ENCODE measurements around the gene PRKG1.
"Not testable (repeated sequence)": the region's sequence is repeated elsewhere in the genome, so short reads cannot be mapped to it uniquely, and the experiment has no call there.

Gene PRKG1

DNA sequence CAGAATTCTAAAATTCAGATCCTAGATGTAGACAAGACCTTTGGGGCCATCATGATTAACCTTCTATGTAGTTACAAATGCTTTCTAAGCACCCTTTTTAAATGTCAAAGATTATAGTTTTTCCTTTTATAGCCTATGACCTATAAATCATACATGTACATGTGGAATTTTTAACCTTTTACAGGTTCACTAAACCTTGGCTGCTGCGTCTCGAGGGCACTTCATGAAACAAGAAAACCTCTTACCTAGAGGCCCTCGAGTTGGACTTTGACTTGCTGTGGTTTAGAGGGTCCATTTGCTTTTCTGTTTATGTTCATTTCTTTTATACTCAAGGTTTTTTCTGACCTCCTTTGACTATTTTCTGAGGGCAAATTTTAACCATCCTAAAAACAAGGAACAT, 323.0 kb downstream of the PRKG1 start:
- DNase-seq: no peak

DNA sequence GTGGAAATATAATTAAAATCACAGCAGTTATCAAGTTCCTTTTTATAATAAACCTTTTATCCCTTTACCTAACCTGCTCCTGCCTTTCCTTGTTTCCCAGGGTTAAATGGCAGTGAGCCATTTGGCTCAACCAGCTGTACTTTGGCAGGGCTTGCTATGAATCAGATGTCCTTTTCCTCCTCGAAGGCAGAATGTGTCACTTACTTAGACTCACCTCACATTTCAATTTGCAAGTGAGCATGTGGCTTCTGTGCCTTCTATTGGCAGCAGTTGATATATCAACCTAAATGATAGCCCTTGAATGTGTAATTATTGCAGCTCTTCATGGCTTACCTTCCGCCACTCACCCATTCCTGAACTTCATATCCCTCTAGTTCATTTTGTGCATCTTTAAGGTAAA, 323.4 kb downstream of the PRKG1 start:
- no peak for DNase-seq

DNA sequence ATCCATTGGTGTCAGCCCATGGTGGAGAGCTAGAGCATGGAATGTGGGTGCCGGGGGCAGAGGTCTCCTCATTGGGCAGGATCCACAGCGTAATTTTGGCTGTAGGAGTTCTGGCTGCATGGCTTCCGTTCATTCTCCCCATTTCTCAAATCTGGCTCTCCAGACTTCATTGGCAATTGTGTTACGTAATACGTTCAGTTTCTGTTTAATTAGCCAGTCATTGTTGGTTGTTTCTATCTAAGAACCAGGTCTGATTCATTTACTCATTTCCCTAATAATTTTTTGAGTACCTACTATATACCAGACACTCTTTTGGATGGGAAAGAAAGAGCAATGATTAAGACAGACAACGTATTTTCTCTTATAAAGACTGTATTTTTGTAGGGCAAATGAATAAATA, 325.6 kb downstream of the PRKG1 start:
- no peak for DNase-seq

DNA sequence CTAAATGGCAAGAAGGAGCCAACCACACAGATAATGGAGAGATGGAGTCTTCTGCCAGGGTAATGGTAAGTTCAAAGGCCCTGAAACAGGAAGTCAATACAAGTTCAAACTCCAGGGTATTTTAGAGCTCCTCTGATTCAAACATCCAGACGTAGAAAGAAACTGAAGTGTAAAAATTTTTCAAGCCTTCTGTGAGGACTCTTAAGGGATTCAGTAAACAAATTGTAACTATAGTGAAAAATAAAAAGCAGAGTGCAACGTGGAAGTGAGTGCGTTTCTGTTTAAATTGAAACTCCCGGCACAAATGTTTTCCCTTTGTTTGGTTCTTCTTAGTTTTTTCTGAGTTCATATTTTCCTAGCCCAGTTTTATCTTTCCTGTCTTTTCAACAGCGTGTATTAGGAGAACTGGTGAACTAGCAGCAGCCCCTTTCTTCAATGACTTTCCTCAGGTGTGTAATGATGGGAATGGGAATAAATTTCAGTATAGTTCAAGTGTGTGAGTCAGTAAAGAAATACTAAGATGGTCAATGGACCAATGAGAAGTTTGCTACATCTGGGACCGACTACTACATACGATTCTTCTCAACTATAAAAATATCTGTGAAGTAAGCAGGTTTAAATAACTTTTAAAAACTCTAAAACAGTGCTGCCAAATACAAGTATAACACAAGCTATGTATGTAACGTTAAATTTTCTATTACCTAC, 326.3 kb downstream of the PRKG1 start:
- no peak for DNase-seq

DNA sequence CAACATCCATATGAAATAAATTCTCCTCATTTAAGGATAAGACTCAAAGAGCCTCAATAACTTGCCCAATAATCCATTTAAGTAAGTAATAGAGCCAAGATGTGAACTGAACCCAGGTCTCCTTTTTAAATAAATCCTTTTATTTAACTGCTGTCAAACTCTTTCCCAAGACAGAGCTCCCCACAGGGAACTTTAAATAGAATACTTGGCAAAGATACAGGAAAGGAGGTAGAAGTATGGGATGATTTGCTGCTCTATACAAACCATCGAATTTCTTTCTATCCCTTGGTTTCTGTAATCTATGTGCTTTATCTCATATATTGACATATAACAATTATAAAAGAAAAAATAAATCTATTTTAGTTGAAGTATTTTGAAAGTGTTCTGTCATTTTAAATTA, 329.2 kb downstream of the PRKG1 start:
- DNase-seq: no peak

DNA sequence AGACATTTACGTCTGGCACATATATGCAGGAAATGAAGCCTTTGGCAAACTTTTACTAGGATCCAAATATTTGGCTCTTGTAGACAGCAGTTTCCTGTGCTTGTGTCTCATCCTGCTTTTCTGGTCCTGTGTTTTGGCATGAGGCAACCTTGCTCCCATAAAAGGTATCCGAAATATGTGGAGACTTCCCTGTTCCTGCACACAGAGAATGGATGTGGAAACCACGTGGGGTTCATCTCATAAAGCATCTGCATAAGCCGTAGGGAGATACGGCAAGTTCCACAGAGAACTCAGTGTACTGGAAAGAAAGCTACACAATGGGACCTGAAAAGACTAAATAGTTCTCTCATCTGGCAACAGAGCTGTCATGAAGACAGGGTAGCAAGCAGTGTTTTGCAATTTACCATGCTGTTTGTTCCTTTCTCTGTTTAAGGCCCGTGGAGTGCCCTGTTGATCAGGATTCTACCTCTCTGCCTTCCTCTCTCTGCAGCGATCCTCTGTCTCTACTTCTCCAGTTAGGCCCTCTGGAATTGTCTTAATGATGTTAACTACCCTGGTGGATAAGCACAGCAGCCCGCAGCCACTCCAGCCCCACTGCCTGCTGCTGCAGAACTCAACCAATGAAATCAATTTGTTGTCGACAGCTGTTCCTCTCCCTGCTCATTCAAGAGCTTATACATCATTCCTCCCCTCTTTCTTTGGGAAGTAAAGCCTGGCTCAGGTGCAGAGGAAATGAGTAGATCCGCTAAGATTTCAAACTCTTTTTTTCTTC, 331.5 kb downstream of the PRKG1 start:
- no peak for DNase-seq

DNA sequence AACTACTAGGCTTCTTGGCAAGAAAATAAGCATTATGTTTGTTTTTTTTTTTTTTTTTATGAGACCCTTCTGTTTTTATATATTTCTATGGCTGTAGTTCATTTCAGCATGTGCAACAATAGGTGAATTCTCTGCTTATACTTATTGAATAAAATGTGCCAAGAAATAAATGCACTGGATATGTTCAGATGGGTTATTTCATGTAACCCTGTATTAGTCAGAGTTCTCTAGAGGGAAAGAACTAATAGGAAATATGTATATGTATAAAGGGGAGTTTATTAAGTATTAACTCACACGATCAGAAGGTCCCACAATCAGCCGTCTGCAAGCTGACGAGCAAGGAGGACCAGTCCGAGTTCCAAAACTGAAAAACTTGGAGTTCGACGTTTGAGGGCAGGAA, 332.3 kb downstream of the PRKG1 start:
- no peak for DNase-seq

DNA sequence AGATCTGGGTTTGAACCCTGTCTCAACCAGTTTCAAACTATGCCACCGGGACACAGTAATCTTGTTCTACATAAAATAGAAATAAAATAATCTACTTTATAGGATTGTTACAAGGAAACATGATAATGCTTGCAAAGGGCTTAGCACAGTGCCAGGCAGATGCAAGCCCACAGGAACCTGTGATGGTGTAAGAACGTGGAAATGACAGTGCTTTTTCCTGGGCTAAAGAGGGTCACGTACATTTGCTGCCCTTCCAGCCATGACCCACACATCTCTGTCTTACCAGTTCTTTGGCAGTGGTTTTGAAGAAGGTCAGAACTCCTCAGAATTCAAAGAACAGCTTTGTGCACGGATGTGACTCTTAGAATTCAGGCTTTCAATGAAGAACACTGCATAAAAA, 342.2 kb downstream of the PRKG1 start:
- no peak for DNase-seq

DNA sequence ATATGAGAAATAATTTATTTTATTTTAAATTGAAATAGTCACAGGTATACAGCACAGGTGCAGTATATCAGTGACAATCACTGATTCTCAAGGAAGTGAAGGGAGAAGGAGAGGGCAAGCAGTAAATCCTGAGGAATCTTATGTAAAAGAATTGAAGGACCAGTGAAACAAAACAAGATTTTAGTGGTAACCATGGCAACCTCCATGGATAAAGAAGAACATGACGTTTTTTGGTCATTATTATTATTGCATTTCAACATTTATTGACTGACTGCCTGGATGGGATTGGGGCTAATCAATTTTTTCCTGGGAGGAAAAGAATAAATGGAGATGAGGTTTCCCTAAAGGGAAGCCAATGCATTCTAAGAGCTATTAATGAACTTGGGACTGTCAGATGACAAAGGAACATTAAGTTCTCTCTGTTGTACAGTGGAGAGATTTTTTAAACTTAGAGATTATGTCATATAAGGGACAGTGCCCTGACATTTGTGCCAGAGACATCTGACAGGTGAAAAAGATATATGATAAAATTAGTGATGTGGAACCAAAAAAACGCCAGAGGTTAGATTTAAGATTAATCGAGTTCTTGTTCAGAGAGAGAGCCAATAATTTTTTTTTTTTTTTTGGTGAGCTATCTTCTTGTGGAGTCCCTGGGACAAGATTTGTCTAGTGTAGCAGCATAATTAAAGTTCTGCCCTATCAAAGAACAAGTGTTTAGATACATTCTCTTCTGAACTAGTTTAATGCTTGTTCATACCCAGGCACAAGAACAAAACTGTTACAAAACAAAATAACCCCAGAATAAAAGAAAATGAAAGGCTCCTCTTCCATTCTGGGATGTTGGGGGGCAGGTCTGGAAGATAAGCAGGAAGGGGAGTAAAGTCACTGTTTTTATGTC, 345.2 kb downstream of the PRKG1 start:
- DNase-seq: no peak

DNA sequence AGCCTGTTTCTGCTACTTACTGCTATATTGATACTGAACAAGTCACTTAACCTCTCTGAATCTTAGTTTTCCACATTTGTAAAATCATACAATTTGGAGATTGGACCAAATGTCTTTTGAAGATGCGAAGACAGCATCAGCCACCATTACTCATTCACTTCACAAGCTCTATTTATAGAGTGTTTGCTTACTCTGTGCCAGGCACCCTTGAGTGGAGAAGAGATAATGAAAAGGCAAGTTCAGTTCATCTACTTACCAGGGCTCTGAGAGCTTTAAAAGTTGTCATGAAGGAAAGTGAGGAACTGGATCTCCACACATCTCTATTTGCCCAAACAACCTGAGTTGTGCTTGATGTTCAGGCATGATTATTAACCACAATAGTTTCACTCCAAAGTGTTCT, 347.6 kb downstream of the PRKG1 start:
- no peak for DNase-seq

DNA sequence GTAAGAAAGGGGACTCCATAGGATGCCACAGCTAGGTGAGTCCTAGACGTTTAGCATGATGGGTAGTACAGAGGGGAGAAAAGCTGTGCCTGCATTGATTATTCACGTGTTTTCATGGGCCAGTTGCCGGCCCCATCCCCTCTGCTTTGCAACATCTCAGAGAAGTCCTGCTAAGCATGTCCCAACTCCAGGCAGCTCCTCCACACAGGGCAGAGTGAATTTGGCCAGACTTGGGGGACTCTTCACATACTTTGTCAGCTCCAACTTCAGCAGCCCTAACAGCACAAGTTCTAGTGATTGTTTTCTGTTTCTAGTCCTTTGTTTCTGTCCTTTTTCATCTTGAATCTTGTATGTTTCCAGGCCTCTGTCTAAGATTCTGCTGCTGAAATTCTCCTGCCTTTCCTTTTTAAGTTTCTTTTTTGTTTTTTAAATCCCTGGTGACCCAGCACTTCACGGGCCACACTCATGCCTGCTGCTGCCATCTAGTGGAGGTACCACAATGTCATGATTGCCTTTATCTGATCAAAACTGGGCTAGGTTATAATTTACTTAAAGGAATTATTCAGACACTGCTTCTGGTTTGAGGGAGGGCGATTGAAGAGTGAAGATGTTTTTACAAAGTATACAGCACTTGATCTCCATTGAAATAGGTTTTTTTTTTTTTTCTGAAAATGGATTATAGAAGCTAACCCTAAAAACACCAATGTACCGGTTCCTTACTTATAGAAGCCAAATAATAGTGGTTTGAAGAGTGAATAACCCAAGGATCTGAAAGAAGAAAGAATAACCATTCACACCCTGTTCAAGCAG, 348.2 kb downstream of the PRKG1 start:
- DNase-seq: peak; percentile 53

DNA sequence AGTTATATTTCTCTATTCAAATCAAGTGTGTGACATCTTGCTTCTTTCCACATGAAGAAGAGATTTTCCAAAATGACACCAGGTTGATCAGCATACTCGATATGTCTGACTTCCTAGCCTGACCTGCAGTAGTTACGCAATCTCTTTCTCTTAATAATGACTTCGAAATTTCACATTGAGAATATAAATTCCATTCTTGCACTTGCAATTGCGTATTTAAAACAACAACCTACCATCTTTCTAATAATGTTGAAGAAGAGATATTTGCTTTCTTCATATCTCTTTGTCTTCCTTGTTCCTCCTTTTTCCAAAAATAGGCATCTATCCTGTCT, 348.8 kb downstream of the PRKG1 start:
- DNase-seq: no peak

DNA sequence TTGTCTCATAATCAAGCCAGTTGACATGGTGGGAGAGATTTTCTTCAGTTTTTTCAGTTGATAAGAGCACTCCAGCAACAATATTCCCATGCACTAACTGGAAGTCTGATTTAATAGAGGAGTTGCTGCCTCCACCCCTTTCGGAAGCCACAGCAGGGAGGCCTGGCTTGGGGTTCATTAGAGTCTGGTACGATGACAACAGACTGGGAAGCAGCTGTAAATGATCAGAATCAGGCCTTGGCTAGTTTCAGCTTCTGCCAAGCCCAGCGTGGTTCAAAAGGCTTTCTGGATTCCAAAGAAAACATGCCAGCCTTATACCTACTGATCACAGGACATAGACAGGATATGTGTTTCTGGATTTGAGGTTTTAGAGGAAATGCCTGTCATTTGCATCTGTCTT, 351.1 kb downstream of the PRKG1 start:
- no peak for DNase-seq

DNA sequence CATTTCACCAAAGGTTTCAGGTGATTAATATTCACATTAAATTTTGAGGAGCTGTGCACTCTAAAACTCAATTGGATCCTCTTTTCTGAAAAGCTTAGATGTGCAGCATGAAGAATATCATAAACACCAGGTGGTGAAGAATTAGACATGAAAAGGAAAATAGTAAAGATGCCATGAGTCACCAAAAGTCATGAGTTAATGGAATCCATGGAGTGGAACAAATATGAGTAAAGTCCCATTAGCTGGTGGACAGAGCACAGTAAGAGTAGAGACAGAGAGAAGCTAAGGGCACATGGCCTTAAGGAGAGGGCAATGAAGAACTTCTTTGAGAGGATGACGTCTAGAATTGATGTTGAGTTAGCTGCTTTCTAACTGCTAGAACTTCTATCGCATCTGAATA, 353.5 kb downstream of the PRKG1 start:
- DNase-seq: no peak

DNA sequence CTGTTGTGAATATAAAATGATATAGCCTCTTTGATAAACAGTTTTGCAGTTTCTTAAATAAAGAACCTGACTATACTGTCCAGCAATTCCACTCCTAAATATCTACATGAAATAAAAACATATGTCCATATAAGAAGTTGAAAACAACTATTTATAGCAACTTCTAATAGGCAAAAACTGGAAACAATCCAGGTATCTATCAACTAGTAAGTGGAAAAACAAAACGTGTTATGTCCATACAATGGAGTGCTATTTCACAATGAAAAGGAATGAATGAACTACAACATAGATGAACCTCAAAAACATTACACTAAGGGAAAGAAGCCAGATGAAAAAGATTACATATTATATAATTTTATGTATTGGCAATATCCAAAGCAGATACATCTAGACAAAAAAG, 356.2 kb downstream of the PRKG1 start:
- no peak for DNase-seq

DNA sequence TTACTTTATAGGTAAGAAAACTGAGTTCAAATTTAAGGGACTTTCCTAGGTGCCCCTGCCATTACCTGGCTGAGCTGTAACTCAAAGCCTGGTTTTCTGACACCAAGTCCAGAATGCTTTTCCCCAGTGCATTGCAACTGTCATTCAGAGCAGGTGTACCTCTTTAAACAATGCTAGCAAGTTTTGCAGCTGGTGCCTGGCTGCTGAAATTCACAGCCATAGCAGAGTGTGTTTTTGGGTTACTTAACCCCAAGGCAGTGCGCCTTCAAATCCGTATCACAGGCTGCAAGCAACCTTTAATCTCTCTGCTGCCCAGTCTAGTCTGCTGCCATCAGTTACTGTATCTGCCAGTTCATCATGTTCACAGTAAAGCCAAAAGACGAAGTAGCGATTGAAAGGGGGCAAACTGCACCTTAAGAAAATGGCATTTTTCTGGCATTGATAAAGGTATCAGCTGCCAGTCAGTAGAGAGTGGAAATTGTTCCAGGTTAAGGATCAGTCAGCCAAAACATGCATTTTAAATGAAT, 359.7 kb downstream of the PRKG1 start:
- no peak for DNase-seq

DNA sequence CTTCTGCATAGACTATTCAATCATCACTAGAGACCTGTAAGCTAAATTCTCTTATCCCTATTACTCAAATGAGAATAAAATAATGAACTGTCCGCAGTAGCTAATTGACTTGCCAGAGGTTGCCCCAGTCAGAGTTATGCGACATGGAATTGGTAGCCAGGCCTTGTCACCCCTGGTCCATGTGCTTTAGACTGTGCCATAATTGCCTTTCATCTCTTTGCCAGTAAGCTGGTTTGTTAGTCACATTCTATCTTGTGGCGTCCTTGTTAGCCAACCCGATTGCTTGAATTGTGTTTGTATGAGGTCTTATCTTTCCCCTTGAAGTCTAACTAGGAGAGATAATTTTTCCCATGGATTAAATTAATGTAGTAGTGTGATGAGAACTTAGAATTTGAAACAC, 362.5 kb downstream of the PRKG1 start:
- no peak for DNase-seq

DNA sequence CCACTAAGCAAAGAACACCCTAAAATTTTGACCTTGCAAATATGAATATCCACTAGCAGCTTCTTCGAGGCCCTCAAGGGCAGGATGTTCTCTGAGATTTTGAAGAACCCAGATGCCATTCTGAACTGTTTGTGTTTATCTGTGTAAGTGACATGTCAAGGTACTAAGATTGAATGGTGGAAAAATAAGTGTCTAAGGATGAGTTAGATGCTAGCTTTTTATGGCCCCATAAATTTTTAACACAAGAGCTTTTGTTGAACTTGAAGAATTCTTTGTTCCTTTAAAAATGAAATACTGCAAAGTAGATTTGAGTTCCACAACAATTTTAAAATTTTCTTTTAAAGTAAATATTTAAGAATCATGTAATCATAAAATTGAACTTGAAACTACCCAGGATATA, 365.4 kb downstream of the PRKG1 start:
- DNase-seq: no peak

DNA sequence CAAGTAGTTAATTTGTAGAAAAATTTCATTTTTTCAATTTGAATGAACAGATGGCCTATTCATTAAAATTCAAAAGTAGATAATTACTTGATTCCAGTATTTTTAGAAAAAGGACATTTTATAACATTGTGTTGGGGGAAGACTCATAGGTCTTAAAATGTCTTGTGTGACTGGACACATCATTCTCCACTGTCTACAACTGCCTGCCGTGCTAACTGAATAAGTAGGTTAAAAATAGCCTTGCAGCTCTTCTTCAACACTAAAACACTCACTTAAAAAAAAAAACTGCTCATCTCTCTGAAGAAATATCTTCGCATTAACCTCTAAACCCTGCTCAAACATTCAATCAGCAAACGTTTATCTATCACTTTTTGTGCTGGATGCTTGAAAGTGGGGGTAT, 371.3 kb downstream of the PRKG1 start:
- no peak for DNase-seq

DNA sequence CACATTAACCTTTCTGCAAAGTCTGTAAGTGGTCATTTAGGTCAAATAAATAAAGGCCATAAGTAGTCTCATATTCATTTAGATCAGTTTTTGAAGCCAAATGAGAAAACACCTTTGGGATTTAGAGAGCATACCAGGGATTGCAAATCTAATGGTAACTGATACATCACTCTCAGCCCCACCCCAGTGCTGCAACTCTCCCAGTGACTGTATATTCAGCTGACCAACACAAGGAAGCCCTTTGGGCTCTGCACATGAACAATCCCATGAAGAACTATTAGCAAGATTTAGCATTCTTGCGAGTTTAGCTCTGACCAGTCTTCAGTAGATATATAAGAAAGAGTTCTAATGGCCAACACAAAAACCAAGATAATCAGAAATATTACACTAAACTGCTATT, 372.8 kb downstream of the PRKG1 start:
- no peak for DNase-seq

DNA sequence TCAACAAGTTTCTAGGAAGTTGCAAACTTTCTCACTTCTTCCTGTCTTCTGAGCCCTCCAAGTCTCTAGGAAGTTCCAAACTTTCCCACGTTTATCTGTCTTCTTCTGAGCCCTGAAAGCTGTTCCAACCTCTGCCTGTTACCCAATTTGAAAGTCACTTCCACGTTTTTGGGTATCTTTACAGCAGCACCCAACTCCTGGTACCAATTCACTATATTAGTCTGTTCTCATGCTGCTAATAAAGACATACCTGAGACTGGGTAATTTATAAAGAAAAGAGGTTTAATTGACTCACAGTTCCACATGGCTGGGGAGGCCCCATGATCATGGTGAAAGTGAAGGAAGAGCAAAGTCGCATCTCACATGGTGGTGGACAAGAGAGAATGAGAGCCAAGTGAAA, 381.5 kb downstream of the PRKG1 start:
- not testable (repeated sequence) for DNase-seq

DNA sequence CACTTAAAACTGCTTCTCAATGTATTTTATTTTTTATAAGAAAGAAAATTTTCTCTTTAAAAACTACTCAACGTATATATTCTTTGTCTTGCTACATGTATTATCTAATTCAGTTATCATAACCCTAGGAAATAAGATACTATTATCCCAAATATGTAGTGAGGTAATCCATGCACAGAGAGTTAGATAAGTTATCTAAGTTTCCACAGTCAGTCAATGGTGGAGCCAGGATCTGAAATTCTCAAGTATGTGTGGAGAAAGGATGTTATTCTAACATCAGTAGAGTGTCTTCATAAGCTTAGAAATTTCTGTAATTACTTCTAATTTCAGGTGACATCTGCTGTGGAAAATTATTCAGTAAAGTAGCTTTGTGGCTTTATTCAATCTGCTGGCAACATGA, 385.2 kb downstream of the PRKG1 start:
- DNase-seq: no peak
